Activated naive CD4-positive, alpha-beta T cell treated with anti-CD3 and anti-CD28 coated beads, Interleukin-2, amount 50 U/mL, for 72 hours (primary cell): ENCODE results near the gene KRI1. TPM values are rescaled to one million over a fixed set of nuclear protein-coding genes. Genes with fewer than 3 reads are reported as not detected.

Experiments used
- ATAC-seq, 2 donors: fragments of 150-1000 bp; cut with Tn5 transposase; 2 replicates each; pipeline ENCODE4 v1.10.0; 2021; ENCODE audit warnings: mild to moderate bottlenecking in 2 of 2, moderate library complexity in 2 of 2
- DNase-seq, 2 donors: peaks; one replicate each; pipeline ENCODE4 v3.0.0; 2021 to 2022; ENCODE audit warnings: low spot score in 2 of 2
- H3K27ac Mint-ChIP-seq, 2 donors: one replicate each; pipeline ENCODE4 v1.8.0; 2022; ENCODE audit warnings: mild to moderate bottlenecking in 2 of 2, mixed read lengths in 2 of 2
- H3K36me3 Mint-ChIP-seq, 2 donors: one replicate each; pipeline ENCODE4 v1.8.0; 2022; ENCODE audit warnings: mixed read lengths in 2 of 2
- H3K9me3 Mint-ChIP-seq, 2 donors: one replicate each; pipeline ENCODE4 v1.8.0; 2022; ENCODE audit warnings: mixed read lengths in 2 of 2
- total RNA-seq, 2 donors: library from RNA; stranded (reverse); gene quantifications; one replicate each; pipeline ENCODE4 v1.2.3, GENCODE V29; 2022

Gene KRI1
- 10 to 100 TPM; 55.6 to 62.7 TPM for total RNA-seq

DNA sequence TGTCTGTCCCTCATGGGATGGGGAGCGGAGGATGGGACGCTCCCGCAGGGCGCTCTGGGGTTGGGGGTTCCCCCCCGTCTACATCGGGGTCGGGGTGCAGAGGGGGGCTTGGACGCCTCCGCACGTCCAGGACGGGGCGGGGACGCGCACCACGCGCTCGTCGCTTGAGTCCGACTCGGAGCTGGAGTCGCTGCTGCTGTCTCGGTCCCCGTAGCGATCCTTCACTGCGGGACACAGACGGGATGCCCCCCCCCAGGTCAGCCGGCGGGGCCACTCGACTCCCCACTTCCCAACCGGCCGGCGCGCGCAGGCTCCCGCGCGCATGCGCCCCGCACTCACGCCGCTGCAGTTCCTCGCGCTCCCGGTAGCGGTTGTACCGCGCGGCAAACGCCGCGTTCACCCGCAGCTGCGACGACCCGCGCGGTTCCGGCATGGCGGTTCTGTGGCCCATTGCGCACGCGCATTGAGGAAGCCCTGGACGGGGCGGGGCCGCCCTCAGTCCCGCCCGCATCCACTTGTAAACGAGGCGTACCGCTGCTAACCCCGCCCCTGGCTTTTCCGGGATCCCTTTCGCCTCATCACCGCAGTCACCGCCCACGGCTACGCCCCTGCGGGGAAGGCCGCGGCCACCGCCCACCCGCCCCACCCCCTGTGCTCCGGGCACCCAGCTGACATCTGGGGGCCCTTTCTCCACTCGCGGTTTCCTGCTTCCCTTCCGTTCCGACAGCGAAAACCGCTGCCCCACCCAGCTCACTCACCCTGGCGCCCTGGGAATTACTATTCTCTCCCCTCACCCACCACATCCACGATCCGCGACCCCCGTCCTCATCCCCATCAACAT lies at the start of gene KRI1:
Gene KRI1, minus strand, starts transcription at position 444 of the 841 bp plus-strand sequence. Its CDS starts 11 bp downstream, at position 433.
- DNase-seq (peak; percentile 100), ATAC-seq (peak; percentile 52 to 57)
- no peaks in the 10 kb centered on the region for H3K9me3 Mint-ChIP-seq
- peak within 1 kb of the TSS; percentile 95 to 97 for H3K27ac Mint-ChIP-seq
- peaks cover 35 to 44% of the 10 kb centered on the region in 2 donors for H3K36me3 Mint-ChIP-seq

DNA sequence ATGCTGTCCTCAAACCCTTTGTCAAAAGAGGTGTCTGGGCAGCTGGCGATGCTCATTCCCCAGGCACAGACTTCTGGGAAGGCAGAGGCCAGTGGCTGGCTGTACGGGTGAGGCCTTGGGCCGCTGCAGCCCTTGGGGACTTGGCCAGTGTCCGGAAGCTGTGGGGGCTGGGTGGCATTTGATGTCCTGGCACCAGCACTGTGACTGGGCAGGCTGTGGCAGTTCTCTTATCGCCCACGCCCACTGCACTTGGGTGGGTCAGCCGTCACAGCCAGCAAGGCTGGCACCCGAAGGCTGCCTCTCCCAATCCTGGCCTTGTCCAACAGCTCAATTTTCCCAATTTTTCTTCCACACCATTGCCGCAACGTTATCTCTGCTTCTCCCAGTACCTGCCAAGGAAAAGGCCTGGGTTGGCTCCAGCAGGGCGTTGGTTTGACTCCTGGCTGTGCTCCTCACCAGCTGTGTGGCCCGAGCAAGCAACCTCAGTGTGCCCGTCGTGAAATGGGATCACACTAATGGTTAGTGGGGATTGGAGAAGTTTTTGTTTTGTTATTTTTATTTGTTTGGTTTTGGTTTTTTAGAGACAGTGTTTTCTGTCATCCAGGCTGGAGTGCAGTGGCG lies 46.8 kb upstream of the KRI1 start:
- DNase-seq: no peak
- H3K9me3 Mint-ChIP-seq: no peaks in the 10 kb centered on the region
- peaks cover 0 to 5% of the 10 kb centered on the region in 2 donors for H3K36me3 Mint-ChIP-seq
- ATAC-seq: no peak
- peak overlapping the region in 1 of 2 donors; percentile 38 for H3K27ac Mint-ChIP-seq

DNA sequence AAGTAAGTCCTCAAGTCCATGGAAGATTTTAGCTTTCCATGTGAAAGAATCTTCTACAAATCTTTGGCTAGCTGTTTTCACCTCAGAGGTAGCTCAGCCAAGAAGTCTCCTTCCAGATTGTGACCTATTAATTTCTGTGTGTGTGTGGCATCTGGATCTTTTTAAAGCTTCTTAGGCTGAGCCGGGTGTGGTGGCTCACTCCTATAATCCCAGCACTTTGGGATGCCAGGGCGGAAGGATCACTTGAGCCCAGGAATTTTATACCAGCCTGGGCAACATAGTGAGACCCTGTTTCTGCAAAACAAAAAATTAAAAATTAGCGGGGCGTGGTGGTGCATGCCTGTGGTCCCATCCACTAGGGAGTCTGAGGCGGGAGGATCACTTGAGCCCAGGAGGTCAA lies 46.1 kb upstream of the KRI1 start:
- no peaks in the 10 kb centered on the region for H3K9me3 Mint-ChIP-seq
- H3K27ac Mint-ChIP-seq: peak overlapping the region in 1 of 2 donors; percentile 14
- ATAC-seq: no peak

DNA sequence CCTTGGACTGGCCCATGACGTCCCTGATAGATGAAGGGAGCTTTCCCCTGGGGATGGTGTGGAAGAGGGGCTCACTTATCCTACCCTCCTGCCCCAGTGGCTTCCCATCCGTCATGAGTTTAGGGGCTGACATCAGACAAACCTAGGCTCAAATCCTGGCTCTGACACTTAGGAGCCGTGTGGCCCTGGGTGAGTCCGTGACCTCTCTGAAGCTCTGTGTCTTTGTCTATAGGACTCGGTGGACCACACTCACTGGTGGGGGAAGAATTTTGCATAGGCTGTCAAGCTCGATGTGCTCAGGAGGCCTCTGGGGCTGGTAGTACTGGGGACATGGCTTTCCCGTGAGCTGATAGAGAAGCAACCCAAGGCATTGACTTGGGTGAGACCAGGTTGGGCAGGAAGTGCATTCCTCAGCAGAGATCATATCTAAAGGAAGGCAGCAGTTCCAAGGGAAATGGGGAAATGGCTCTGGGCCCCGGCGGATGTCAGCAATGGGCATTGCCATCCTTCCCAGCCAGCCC lies 38.7 kb upstream of the KRI1 start:
- H3K27ac Mint-ChIP-seq: peak overlapping the region; percentile 99 to 100
- H3K36me3 Mint-ChIP-seq: peaks cover 21% of the 10 kb centered on the region in 2 donors
- DNase-seq: peak in 1 of 2 donors; percentile 24
- ATAC-seq: no peak
- no peaks in the 10 kb centered on the region for H3K9me3 Mint-ChIP-seq

More for the DNA sequence above, 46.1 kb upstream of the KRI1 start:
- peaks cover 0 to 5% of the 10 kb centered on the region in 2 donors for H3K36me3 Mint-ChIP-seq
- no peak for DNase-seq

DNA sequence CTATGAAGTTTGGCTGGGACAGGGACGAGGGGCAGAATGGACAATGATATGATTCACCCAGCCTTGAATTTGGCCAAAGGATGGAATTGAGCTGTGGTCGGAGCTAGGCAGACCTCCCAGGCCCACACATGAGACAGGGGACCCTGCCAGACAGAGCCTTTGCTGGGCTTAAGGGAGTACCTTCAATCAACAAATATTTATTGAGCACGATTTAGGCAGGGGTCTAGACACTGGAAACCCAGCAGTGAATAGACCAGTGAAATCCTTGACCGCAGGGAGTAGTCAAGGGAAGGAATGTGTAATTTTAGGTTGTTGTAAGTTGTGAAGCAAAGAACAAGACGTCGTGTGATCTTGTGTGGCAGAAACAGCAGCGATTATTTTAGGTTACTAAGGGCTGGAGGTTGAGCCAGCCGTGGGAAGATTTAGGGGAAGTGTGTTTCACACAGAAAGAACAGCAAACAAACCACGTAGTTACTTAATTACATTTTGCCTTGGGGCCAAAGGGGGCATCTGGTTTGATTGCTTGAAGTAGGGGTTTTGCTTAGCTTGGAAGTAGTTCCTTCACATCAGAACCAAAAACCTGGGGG lies 38.2 kb upstream of the KRI1 start:
- Mint-ChIP-seq H3K36me3 (peaks cover 21% of the 10 kb centered on the region in 2 donors), H3K27ac (peak overlapping the region; percentile 99 to 100), H3K9me3 (no peaks in the 10 kb centered on the region)
- ATAC-seq (peak; percentile 3 to 40), DNase-seq (peak in 1 of 2 donors; percentile 17)

DNA sequence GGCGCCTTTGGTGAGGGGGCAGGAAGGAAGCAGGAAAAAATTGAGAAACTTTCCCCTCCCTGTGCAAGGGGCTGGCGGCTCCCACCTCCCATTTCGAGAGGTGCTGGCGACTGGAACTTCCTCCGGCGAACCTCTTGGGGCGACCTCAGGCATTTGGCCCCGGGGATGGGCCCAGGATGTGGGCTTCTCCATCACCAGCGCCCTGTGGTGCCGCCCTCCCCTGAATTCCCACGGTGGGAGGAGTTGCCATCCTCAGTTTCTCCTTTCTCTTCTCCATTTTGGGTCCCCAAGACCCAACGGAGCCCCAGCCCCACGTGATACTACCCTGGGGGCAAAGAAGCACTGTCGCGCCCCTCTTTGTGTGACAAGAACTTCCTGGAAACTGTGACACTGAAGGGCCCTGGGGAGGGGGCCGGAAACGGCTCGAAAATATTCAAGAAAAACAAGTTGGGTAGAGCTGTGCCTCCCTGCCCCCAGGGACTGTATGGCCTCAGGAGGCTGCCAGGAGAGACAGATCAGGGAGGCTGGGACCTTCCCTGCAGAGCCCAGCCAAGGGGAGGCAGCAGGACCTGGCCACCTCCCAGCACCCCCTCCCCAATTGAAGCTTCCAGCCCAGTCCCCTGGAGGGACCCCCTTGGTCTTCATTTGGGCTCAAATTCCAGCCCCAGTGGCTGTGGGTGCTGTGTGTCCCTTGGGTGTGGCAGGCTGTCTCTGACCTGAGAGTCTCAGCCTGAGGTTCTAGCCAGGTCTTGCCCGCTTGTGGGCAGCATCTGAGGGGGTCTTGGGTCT lies 37.5 kb upstream of the KRI1 start:
- Mint-ChIP-seq H3K9me3 (no peaks in the 10 kb centered on the region), H3K36me3 (peaks cover 21% of the 10 kb centered on the region in 2 donors), H3K27ac (peak overlapping the region; percentile 99 to 100)
- DNase-seq: peak; percentile 71 to 81
- ATAC-seq: peak; percentile 69 to 71

DNA sequence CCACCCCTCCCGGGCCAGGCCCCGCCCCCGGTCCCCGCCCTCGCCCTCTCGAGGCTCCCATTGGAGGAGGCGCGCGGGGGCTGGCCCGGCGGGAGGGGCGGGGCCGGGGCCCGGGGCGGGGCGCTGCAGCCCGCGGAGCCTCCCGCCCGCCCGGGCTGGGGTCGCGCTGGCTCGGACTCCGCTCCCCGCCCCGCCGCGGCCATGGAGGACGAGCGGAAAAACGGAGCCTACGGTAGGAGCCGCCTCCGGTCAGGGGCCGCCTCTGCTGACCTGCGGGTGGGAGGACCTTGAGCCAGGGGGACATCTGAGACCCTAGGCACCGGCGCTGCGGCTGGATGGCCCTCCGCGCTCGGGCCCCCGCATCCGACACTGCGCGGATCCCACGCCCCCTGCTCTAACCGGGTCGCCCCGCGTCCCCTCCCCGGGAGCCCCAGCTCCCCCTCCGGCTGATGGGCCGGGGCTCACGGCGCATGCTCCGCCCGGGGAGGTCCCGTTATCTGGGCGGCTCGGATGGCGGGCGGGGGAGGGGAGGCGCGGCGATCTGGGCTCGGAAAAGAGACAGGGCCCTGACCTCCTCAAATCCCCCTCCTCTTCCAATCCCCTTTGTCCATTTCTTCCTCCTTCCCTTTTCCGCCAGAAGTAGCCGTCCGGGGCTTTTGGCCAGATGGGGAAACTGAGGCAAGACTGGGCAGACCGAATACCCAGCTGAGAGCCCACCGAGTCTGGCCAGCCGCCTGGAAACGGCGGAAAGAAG lies 36.7 kb upstream of the KRI1 start:
- ATAC-seq (peak; percentile 80 to 89), DNase-seq (peak; percentile 82 to 89)
- peak overlapping the region; percentile 99 to 100 for H3K27ac Mint-ChIP-seq
- no peaks in the 10 kb centered on the region for H3K9me3 Mint-ChIP-seq
- H3K36me3 Mint-ChIP-seq: peaks cover 21% of the 10 kb centered on the region in 2 donors

DNA sequence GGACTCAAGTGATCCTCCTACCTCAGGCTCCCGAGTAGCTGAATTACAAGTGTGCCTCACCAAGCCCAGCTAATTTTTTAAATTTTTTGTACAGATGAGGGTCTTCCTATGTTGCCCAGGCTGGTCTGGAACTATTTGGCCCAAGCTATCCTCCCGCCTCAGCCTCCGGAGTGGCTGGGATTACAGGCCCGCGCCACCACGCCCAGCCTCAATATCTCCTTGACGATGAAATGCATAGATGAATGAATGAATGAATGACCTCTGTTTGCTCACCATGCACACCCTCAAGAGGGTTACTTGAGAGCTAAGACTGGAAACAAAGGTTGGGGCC lies 36.2 kb upstream of the KRI1 start:
- ATAC-seq: no peak
- peak overlapping the region; percentile 81 to 99 for H3K27ac Mint-ChIP-seq

DNA sequence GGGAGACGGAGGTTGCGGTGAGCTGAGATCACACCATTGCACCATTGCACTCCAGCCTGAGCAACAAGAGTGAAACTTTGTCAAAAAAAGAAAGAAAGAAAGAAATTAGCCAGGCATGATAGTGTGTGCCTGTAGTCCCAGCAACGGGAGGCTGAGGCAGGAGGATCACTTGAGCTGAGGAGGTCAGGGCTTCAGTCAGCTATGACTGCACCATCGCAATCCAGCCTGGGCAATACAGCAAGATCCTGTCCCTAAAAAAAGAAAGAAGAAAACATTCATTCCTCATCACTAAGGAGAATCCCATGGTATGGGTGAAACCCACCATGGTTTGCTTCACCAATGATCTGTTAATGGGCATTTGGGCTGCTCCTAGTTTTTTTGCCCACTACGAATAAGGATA lies 34.3 kb upstream of the KRI1 start:
- ATAC-seq (no peak), DNase-seq (no peak)
- H3K27ac Mint-ChIP-seq: no peak overlapping the region
- H3K9me3 Mint-ChIP-seq: no peaks in the 10 kb centered on the region
- H3K36me3 Mint-ChIP-seq: peaks cover 21% of the 10 kb centered on the region in 2 donors

More for the DNA sequence above, 36.2 kb upstream of the KRI1 start:
- H3K9me3 Mint-ChIP-seq: no peaks in the 10 kb centered on the region
- peaks cover 21% of the 10 kb centered on the region in 2 donors for H3K36me3 Mint-ChIP-seq
- DNase-seq: no peak

DNA sequence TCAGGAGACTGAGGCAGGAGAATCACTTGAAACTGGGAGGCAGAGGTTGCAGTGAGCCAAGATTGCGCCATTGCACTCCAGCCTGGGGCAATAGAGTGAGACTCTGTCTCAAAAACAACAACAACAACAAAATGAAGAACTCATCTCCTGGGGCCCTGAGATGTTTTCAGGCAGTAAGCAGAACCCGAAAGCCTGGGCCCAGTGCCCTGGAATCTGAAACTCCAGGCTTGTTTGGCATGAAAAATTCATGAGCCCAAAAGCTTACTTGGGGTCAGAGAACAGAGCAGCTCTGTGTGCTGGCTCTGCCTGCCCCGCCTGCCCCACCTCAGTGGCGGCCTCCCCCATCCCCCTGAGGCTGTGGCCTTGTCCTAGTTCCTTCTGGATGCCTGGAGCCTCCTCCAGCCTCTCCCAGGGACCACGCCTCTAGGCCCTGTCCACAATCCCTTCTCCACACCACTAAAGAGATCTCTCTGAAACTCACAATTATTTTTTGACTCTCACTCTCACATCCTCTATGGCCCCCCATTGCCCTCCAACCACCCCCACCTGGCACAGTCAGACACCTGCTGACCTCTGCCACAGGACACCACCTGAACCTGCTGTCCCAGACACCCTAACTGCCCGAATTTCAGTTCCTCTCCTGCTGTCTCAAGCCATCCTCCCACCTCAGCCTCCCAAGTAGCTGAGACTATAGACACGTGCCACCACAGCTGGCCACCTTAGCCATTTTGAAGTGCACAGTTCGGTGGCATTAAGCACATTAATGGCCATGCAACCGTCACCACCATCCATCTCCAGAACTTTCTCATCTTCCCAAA lies 28.2 kb upstream of the KRI1 start:
- H3K27ac Mint-ChIP-seq: peak overlapping the region in 1 of 2 donors; percentile 40
- ATAC-seq (no peak), DNase-seq (no peak)
- H3K36me3 Mint-ChIP-seq: no peaks in the 10 kb centered on the region
- H3K9me3 Mint-ChIP-seq: no peaks in the 10 kb centered on the region

DNA sequence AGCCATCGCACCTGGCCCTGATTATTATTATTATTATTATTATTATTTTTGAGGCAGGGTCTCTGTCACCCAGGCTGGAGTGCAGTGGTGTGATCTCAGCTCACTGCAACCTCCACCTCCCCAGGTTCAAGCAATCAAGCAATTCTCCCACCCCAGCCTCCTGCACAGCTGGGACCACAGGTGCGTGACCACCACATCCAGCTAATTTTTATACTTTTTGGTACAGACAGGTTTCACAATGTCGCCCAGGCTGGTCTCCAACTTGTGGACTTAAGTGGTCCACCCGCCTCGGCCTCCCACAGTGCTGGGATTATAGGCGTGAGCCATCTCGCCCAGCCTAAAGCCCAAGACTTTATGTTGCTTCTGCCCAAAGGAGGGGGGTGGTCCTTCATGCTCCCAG lies 27.3 kb upstream of the KRI1 start:
- Mint-ChIP-seq H3K27ac (no peak overlapping the region), H3K36me3 (no peaks in the 10 kb centered on the region), H3K9me3 (no peaks in the 10 kb centered on the region)
- DNase-seq (no peak), ATAC-seq (no peak)

DNA sequence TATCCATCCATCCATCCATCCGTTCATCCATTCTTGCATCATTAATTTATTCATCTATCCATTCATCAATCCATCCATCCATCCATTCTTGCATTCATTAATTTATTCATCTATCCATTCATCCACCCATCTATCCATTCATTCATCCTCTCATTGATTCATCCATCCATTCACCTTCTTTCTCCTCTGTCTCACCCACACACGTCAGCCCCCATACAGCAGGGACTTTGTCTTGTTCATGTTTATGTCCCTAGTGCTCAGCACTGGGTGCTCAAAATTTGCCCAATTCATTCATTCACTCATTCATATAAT lies 22.0 kb upstream of the KRI1 start:
- DNase-seq: no peak
- no peak overlapping the region for H3K27ac Mint-ChIP-seq
- H3K36me3 Mint-ChIP-seq: peaks cover 0 to 7% of the 10 kb centered on the region in 2 donors
- ATAC-seq: no peak
- peaks cover 7% of the 10 kb centered on the region in 2 donors for H3K9me3 Mint-ChIP-seq

DNA sequence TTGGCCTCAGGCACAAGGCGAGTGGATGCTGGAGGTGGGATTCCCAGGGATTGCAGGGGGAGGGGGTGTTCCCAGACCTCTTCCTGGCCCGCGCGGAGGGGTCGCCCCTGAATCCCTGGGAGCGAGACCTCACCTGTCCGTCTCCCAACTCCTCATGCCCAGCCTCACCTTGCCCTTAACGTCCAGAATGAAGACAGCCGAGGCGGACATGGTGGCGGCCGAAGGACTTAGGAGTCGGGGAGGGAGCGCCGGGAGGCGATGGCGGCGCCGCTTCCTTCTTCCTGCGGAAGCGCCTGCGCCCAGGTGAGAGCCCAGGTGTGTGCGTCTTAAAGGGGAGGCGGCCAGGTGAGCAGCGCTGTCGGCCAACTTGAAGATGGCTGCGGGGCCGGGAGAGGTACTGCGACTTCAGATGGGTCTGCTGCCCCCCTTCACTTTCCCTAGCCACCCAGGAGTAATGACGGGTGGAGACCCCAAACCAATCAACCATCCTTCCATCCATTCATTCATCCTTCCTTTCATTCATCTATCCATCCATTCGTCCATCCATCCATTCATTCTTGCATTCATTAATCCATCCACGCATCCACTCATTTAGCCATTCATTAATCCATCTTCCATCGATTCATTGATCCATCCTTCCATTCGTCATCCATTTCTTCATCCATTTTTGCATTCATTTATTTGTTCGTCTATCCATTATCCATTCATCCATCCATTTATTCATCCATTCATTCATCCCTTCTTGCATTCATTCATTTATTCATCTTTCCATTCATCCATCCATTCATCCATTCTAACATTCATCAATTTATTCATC lies 21.4 kb upstream of the KRI1 start, which contains the start of gene AP1M2:
Gene AP1M2, minus strand, starts transcription at position 291 of the 817 bp plus-strand sequence. Its CDS starts 81 bp downstream, at position 210.
- H3K9me3 Mint-ChIP-seq: peaks cover 7% of the 10 kb centered on the region in 2 donors
- H3K27ac Mint-ChIP-seq: no peak within 1 kb of the TSS
- ATAC-seq: no peak
- DNase-seq: no peak
- H3K36me3 Mint-ChIP-seq: peaks cover 0 to 7% of the 10 kb centered on the region in 2 donors

DNA sequence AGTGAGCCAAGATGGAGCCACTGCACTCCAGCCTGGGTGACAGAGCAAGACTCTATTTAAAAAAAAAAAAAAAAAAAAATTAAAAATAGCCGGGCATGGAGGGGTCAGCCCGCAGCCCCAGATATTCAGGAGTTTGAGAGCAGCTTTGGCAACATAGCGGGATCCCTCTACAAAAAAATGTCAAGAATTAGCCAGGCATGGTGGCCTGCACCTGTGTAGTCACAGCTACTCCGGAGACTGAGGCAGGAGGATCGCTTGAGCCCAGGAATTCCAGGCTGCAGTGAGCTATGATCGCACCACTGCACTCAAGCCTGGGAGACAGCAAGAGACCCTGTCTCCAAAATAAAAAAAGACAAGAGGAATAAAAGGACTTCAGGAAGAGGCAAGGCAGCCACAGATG lies 20.6 kb upstream of the KRI1 start:
- H3K9me3 Mint-ChIP-seq: peaks cover 7% of the 10 kb centered on the region in 2 donors
- DNase-seq (no peak), ATAC-seq (no peak)
- H3K36me3 Mint-ChIP-seq: peaks cover 0 to 7% of the 10 kb centered on the region in 2 donors
- no peak overlapping the region for H3K27ac Mint-ChIP-seq
